ENCODE results near the gene CLC. TPM values are rescaled to one million over a fixed set of nuclear protein-coding genes. Genes with fewer than 3 reads are reported as not detected.
"Not testable (repeated sequence)": the region's sequence is repeated elsewhere in the genome, so short reads cannot be mapped to it uniquely, and the experiment has no call there.

CLC gene
- total RNA-seq: not detected

DNA sequence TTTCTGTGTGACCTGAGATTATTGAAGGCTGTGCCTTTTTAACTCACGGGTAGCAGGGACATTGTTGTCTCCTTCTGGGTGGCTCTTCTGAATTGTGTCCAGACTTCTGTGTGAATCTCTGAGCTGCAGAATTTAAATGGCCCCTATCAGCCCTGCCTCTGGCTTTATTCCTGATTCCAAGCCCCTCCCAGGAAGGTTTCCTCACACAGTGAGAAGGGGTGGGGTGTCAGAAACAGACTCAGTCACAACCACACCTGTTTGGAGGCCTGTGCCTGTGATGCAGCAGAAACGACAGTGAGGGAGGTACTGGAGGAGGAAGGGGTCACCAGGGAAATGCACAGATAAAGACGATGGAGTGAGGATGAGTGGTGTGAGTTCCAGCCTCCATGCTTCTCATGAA, at the start of gene CLC:
CLC (minus strand) TSS at position 139 of the 400 bp plus-strand sequence; CDS start at position 62, 77 bp downstream.
- peaks cover 7% of the 10 kb centered on the region for H3K4me1 Mint-ChIP-seq (ENCODE audit: low read depth)
- ChIA-PET POLR2A (no interaction called here), CTCF (no interaction called here)
- no peak for ATAC-seq
- peaks cover 15% of the 10 kb centered on the region for H3K27me3 Mint-ChIP-seq (ENCODE audit: low read depth)
- no peak for DNase-seq
- H3K9me3 Mint-ChIP-seq (ENCODE audit: insufficient read depth): no peaks in the 10 kb centered on the region
- H3K36me3 Mint-ChIP-seq (ENCODE audit: low read depth): no peaks in the 10 kb centered on the region
- no peak within 1 kb of the TSS for H3K4me3 Mint-ChIP-seq
- H3K27ac Mint-ChIP-seq: no peak within 1 kb of the TSS

DNA sequence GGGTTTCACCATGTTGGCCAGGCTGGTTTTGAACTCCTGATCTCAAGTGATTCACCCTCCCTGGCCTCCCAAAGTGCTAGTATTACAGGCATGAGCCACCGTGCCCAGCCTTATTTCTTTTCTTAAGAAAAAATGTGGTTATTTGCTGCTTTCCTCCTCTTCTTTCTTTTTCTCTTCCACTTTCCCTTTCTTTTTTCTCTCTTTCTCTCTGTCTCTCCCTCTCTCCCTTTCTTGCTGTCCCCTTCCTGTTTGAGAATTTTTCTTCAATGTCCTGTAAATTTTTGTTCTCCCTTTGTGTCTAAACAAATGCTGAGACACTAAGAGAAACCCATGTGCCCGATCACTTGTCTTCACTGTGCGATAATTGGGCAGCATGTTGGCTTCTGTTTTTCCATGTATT, 43.1 kb upstream of the CLC start:
- H3K27me3 Mint-ChIP-seq (ENCODE audit: low read depth): peaks cover 44% of the 10 kb centered on the region
- ATAC-seq: no peak
- ChIA-PET CTCF (interaction anchor here (0.7 to 1.5 kb wide), 4 partner anchors 11 to 62 kb away, joined by 3 to 6 read pairs (median 4); no protein-coding TSS in a partner anchor), POLR2A (no interaction called here)
- no peak overlapping the region for H3K27ac Mint-ChIP-seq
- no peaks in the 10 kb centered on the region for H3K36me3 Mint-ChIP-seq (ENCODE audit: low read depth)
- DNase-seq: no peak
- H3K9me3 Mint-ChIP-seq (ENCODE audit: insufficient read depth): no peaks in the 10 kb centered on the region
- H3K4me1 Mint-ChIP-seq (ENCODE audit: low read depth): peaks cover 15% of the 10 kb centered on the region
- H3K4me3 Mint-ChIP-seq: no peak overlapping the region

DNA sequence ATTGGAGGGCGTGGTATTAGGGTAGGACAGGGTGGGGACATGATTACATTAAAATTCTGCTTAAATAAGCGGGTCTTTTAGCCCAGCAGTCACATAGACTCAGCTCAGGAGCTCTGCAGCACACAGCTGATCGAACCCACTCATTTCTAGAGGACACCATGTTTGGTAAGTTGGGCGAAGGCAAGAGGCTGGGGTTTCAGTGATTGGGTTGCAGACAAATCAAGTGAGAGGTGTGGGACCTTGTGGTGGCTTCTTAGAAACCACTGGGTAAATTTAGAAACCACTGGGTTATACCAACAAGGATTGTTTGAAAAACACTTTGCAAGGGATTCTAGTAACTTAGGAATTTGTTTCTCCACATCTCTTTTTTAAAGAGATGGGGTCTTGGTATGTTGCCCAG, 40.9 kb upstream of the CLC start, which contains the start of gene LEUTX:
LEUTX (plus strand) TSS at position 92 of the 400 bp plus-strand sequence; CDS start at position 159, 67 bp downstream.
- H3K4me3 Mint-ChIP-seq: no peak within 1 kb of the TSS
- no peaks in the 10 kb centered on the region for H3K36me3 Mint-ChIP-seq (ENCODE audit: low read depth)
- H3K9me3 Mint-ChIP-seq (ENCODE audit: insufficient read depth): no peaks in the 10 kb centered on the region
- H3K27me3 Mint-ChIP-seq (ENCODE audit: low read depth): peaks cover 34% of the 10 kb centered on the region
- ChIA-PET CTCF (interaction anchor here (0.7 kb wide), 1 partner anchor 14 kb away, joined by 5 read pairs; no protein-coding TSS in a partner anchor), POLR2A (no interaction called here)
- peaks cover 15% of the 10 kb centered on the region for H3K4me1 Mint-ChIP-seq (ENCODE audit: low read depth)
- ATAC-seq (no peak), DNase-seq (peak; percentile 33)
- H3K27ac Mint-ChIP-seq: no peak within 1 kb of the TSS

DNA sequence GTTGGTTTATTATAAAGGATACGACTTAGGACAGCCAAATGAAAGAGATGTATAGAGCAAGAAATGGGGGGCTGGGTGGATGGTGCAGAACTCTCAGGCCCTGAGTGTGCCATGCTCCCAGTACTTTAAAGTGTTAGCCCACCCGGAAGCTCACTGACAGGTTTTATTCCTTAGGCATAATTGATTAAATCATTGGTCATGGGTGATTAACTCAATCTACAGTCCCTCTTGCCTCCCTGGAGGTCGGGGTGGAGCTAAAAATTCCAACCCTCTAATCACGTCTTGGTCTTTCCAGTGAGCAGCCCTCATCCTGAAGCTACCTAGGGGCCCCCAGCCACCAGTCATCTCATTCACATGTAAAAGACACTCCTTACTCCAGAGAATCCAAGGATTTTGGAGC, 31.0 kb upstream of the CLC start:
- Mint-ChIP-seq H3K4me3 (no peak overlapping the region), H3K9me3 (ENCODE audit: insufficient read depth) (peaks cover 7% of the 10 kb centered on the region), H3K36me3 (ENCODE audit: low read depth) (no peaks in the 10 kb centered on the region), H3K4me1 (ENCODE audit: low read depth) (no peaks in the 10 kb centered on the region), H3K27ac (no peak overlapping the region), H3K27me3 (ENCODE audit: low read depth) (peaks cover 26% of the 10 kb centered on the region)
- POLR2A ChIA-PET: no interaction called here
- CTCF ChIA-PET: interaction anchor here (0.7 to 5.6 kb wide), 6 partner anchors 10 to 217 kb away, joined by 3 to 45 read pairs (median 4); no protein-coding TSS in a partner anchor
- DNase-seq (no peak), ATAC-seq (no peak)

DNA sequence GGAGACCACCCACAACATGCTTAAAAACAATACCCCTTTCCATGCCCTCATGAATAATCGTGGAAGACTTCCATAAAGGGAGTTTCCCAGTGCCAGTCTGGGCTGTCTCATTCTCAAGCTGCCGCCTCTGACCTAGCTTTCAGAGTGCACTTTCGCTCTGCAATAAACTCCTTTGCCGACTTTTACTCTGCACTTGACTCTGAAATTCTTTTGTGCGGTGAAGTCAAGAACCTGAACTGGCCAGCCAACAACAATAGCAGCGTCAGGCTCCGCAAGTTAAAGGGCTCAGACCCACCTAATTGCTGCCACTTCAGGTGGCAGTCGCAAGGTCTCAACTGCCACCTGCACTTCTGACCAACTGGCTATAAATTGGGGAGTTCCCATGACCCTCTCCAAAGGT, 30.5 kb upstream of the CLC start:
- H3K4me1 Mint-ChIP-seq (ENCODE audit: low read depth): no peaks in the 10 kb centered on the region
- H3K36me3 Mint-ChIP-seq (ENCODE audit: low read depth): no peaks in the 10 kb centered on the region
- peaks cover 26% of the 10 kb centered on the region for H3K27me3 Mint-ChIP-seq (ENCODE audit: low read depth)
- ATAC-seq (no peak), DNase-seq (no peak)
- H3K9me3 Mint-ChIP-seq (ENCODE audit: insufficient read depth): peaks cover 7% of the 10 kb centered on the region
- ChIA-PET POLR2A (no interaction called here), CTCF (interaction anchor here (1.1 to 5.6 kb wide), 3 partner anchors 13 to 217 kb away, joined by 3 to 45 read pairs (median 4); no protein-coding TSS in a partner anchor)
- no peak overlapping the region for H3K27ac Mint-ChIP-seq
- no peak overlapping the region for H3K4me3 Mint-ChIP-seq

DNA sequence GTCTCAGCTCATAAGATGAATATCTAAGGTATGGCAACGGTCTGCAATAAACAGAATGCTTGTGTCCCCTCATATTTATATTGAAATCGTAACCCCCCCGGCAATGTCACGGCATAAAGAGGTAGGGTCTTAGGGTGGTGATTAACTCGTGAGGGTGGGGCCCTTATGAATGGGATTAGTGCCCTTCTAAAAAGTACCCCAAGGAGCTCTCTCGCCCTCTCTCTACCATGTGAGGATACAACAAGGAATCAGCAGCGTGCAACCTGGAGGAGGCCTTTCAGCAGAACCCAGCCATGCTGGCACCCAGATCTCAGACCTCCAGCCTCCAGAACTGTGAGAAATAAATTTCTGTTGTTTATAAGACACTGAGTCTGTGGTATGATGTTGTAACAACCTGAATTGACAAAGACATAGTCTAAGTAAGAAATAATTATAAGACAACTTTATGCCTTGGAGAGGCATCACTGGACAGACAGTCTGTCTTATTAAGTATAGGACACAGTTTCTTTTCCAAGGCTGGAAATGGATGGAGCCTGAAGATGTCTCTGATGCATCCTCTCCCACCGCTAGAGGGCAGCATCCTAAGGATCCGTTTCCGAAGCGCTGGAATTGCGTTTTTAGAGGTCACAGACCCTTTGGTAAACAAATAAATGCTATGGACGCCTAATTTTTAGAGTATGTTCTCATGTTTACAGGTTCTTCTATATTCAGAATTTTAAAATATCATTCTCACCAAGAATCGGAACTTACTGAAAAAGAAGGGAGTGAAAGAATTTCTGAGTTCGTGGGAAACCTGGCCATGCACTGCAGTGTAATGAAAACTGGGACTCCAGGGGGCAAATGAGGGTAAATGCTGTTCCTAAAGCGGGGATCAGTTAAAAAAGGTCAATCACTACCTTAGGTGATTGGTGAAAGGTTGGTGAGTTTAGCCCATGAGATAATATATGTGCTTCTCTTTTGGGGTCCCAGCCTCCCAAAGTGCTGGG, 27.6 kb upstream of the CLC start:
- DNase-seq (peak; percentile 46), ATAC-seq (no peak)
- Mint-ChIP-seq H3K4me1 (ENCODE audit: low read depth) (no peaks in the 10 kb centered on the region), H3K27ac (no peak overlapping the region), H3K9me3 (ENCODE audit: insufficient read depth) (peaks cover 7% of the 10 kb centered on the region), H3K36me3 (ENCODE audit: low read depth) (no peaks in the 10 kb centered on the region), H3K27me3 (ENCODE audit: low read depth) (peaks cover 18% of the 10 kb centered on the region), H3K4me3 (no peak overlapping the region)
- POLR2A ChIA-PET: no interaction called here
- CTCF ChIA-PET: interaction anchor here (0.6 to 5.6 kb wide), 11 partner anchors 10 to 206 kb away, joined by 3 to 45 read pairs (median 3); partner anchors contain the start of gene PSMC4

DNA sequence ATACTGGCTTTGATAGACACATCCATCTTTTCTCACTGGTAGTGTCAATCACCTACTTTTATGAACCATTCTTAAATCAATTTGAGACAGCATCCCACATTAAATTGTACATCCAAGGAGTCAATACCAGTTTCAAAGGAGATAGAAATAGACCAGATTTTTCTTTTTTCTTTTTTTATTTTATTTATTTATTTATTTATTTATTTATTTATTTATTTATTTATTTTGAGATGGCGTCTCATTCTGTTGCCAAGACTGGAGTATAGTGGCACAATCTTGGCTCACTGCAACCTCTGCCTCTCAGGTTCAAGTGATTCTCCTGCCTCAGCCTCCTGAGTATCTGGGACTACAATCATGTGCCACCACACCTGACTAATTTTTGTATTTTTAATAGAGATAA, 24.0 kb upstream of the CLC start:
- H3K4me1 Mint-ChIP-seq (ENCODE audit: low read depth); ATAC-seq; DNase-seq; H3K9me3 Mint-ChIP-seq (ENCODE audit: insufficient read depth); H3K36me3 Mint-ChIP-seq (ENCODE audit: low read depth); H3K4me3 Mint-ChIP-seq; POLR2A ChIA-PET; H3K27ac Mint-ChIP-seq; CTCF ChIA-PET: not testable (repeated sequence)
- peaks cover 16% of the 10 kb centered on the region for H3K27me3 Mint-ChIP-seq (ENCODE audit: low read depth)

DNA sequence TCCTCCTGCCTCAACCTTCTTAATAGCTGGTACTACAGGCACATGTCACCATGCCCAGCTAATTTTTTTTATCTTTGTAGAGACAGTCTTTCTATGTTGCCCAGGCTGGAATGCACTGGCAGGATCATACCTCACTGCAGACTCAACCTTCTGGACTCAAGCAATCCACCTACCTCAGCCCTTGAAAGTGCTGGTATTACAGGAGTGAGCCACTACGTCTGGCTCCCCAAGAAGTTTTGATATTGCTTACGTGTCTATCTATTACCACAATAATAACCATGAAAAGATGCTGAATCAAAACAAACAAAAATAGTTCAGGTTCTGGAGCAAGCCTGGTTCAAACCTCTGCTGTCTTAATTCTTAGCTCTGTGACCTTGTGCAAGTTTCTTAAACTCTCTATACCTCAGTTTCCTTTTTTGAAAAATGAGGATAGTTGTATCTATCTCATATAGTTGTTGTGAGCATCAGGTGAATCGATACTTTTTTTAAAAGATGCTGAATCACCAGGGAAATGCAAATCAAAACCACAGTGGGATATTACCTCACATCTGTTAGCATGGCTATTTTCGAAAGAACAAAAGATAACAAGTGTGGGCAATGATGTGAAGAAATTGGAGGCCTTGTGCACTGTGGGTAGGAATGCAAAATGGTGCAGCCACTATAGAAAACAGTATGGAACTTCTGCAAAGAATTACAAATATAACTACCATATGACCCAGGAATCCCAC, 21.8 kb upstream of the CLC start:
- H3K9me3 Mint-ChIP-seq (ENCODE audit: insufficient read depth): no peaks in the 10 kb centered on the region
- no peak for ATAC-seq
- POLR2A ChIA-PET: no interaction called here
- DNase-seq: no peak
- peaks cover 18% of the 10 kb centered on the region for H3K27me3 Mint-ChIP-seq (ENCODE audit: low read depth)
- no peak overlapping the region for H3K4me3 Mint-ChIP-seq
- H3K27ac Mint-ChIP-seq: no peak overlapping the region
- H3K4me1 Mint-ChIP-seq (ENCODE audit: low read depth): no peaks in the 10 kb centered on the region
- H3K36me3 Mint-ChIP-seq (ENCODE audit: low read depth): no peaks in the 10 kb centered on the region
- CTCF ChIA-PET: no interaction called here

DNA sequence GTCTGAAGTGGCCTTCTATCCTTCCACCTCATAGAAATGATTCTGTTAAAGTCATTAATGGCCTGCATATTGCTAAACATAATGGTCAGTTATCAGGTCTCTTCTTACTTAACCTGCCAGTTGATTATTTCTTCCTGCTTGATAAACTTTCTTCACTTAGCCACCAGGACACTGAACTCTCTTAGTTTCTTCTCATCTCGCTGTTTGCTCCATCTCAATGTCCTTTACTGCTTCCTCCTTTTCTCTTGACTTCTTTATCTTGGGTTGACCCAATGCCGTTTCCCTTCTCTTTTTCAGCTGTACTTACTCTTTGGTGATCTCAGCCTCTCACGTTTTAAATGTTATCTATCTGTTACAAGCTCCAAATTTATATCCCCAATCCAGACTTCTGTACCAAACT, 17.1 kb upstream of the CLC start:
- CTCF ChIA-PET: interaction anchor here (1.2 kb wide), 1 partner anchor 13 kb away, joined by 3 read pairs; no protein-coding TSS in a partner anchor
- no peaks in the 10 kb centered on the region for H3K4me1 Mint-ChIP-seq (ENCODE audit: low read depth)
- ATAC-seq: no peak
- no peak overlapping the region for H3K27ac Mint-ChIP-seq
- no peaks in the 10 kb centered on the region for H3K9me3 Mint-ChIP-seq (ENCODE audit: insufficient read depth)
- H3K36me3 Mint-ChIP-seq (ENCODE audit: low read depth): no peaks in the 10 kb centered on the region
- peaks cover 23% of the 10 kb centered on the region for H3K27me3 Mint-ChIP-seq (ENCODE audit: low read depth)
- H3K4me3 Mint-ChIP-seq: no peak overlapping the region
- POLR2A ChIA-PET: no interaction called here
- DNase-seq: no peak

DNA sequence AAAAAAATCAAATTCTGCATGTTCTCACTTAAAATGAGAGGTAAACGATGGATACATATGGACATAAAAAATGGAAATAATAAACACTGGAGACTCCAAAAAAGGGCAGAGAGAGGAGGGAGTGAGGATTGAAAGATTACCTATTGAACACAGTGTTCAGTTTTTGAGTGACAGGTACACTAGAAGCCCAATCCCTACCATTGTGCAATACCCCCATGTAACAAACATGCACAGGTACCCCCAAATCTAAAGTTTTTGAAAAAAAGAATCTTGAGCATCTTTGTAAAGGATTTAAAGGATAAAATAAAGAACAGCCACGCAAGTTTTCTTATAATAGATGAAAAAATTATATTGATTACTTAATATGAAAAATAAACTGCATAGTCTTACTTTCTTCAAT, 16.7 kb upstream of the CLC start:
- Mint-ChIP-seq H3K27me3 (ENCODE audit: low read depth) (peaks cover 24% of the 10 kb centered on the region), H3K27ac (no peak overlapping the region), H3K4me3 (no peak overlapping the region), H3K36me3 (ENCODE audit: low read depth) (no peaks in the 10 kb centered on the region), H3K9me3 (ENCODE audit: insufficient read depth) (no peaks in the 10 kb centered on the region), H3K4me1 (ENCODE audit: low read depth) (no peaks in the 10 kb centered on the region)
- ChIA-PET CTCF (interaction anchor here (1.2 kb wide), 1 partner anchor 13 kb away, joined by 3 read pairs; no protein-coding TSS in a partner anchor), POLR2A (no interaction called here)
- DNase-seq (no peak), ATAC-seq (no peak)

DNA sequence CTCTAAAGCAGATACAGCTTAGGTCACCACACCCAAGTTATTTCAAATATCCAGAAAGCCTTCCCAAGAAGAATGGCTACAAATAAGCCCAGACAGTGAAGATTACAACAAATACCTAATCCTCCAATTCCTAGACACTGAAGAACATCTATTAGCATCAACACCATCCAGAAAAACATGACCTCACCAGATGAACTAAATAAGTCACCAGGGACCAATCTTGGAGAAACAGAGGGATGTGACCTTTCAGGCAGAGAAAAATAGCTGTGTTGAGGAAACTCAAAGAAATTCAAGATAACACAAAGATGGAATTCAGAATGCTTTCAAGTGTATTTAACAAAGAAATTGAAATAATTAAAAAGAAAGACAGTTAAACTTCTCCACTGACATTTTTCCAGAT, 15.0 kb upstream of the CLC start:
- no peak overlapping the region for H3K4me3 Mint-ChIP-seq
- POLR2A ChIA-PET: no interaction called here
- CTCF ChIA-PET: no interaction called here
- peaks cover 25% of the 10 kb centered on the region for H3K27me3 Mint-ChIP-seq (ENCODE audit: low read depth)
- ATAC-seq: no peak
- no peaks in the 10 kb centered on the region for H3K4me1 Mint-ChIP-seq (ENCODE audit: low read depth)
- no peak overlapping the region for H3K27ac Mint-ChIP-seq
- no peak for DNase-seq
- H3K36me3 Mint-ChIP-seq (ENCODE audit: low read depth): no peaks in the 10 kb centered on the region
- no peaks in the 10 kb centered on the region for H3K9me3 Mint-ChIP-seq (ENCODE audit: insufficient read depth)

DNA sequence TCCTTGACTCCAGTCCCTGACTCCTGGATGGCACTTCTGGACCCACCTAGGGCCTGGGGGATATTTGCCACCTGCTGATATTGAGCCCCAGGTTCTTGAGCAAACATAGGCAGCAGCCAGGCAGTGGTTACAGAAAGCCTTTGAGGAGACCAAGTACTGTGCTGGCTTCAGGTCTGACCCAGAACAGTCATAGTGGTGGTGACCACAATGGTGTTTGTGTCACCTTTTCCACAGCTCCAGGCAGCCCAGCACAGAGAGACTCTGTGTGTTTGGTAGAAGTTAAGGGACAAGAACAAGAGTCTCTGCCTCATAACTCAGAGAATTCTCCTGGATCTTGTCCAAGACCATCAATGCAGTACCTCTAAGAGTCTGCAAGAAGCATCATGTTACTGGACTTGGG, 14.6 kb upstream of the CLC start:
- ATAC-seq (no peak), DNase-seq (no peak)
- ChIA-PET POLR2A (no interaction called here), CTCF (interaction anchor here (1.3 kb wide), 1 partner anchor 90 kb away, joined by 4 read pairs; no protein-coding TSS in a partner anchor)
- Mint-ChIP-seq H3K36me3 (ENCODE audit: low read depth) (no peaks in the 10 kb centered on the region), H3K27me3 (ENCODE audit: low read depth) (peaks cover 25% of the 10 kb centered on the region), H3K9me3 (ENCODE audit: insufficient read depth) (no peaks in the 10 kb centered on the region), H3K4me3 (no peak overlapping the region), H3K27ac (no peak overlapping the region), H3K4me1 (ENCODE audit: low read depth) (no peaks in the 10 kb centered on the region)

All from activated CD8-positive, alpha-beta T cell treated with anti-CD3 and anti-CD28 coated beads, Interleukin-2, amount 10 ng/mL, durations not matched to agents 7 days and 5 days (primary cell).